ENCODE results near the gene ARMH4. TPM values are rescaled to one million over a fixed set of nuclear protein-coding genes. Genes with fewer than 3 reads are reported as not detected.

Gene ARMH4
- total and polyA plus RNA-seq, 8 donors = 0.11 to 2.7 (median 0.86) TPM

- H3K27ac ChIP-seq = no peak overlapping the region
- H3K9me3 ChIP-seq = no peaks in the 10 kb centered on the region
- 68 to 73% methylated on average over 3 of the region's 3 CpGs for WGBS, 2 donors
- no peak for DNase-seq
- intact Hi-C loops (cut with DNase I) = no loop called here
- no peak for FAIRE-seq
- no peak for ATAC-seq
- H3K4me3 ChIP-seq = no peak overlapping the region
- no peaks in the 10 kb centered on the region for H3K36me3 ChIP-seq
- no peaks in the 10 kb centered on the region for H3K4me1 ChIP-seq
- no peaks in the 10 kb centered on the region for H3K27me3 ChIP-seq
- no peak for TF ChIP-seq CTCF (IDR thresholded peaks at IDR 0.05)
Observed at GRCh38 chr14:58119381-58119780, 32.6 kb downstream of the ARMH4 start.

GRCh38 chr14:58118097-58118815 lies 33.8 kb downstream of the ARMH4 start:
- Histone ChIP-seq H3K36me3 (no peaks in the 10 kb centered on the region), H3K27ac (no peak overlapping the region), H3K9me3 (no peaks in the 10 kb centered on the region), H3K4me1 (no peaks in the 10 kb centered on the region), H3K27me3 (no peaks in the 10 kb centered on the region), H3K4me3 (no peak overlapping the region)
- no peak for FAIRE-seq
- intact Hi-C loops (cut with DNase I) = no loop called here
- no peak for DNase-seq
- 56 to 62% methylated on average over 5 of the region's 5 CpGs for WGBS, 2 donors
- ATAC-seq = no peak
- TF ChIP-seq CTCF (IDR thresholded peaks at IDR 0.05) = no peak

- TF ChIP-seq CTCF (IDR thresholded peaks at IDR 0.05) = no peak
- WGBS, 2 donors = 50 to 62% methylated on average over 3 of the region's 3 CpGs
- Histone ChIP-seq H3K27me3 (no peaks in the 10 kb centered on the region), H3K36me3 (no peaks in the 10 kb centered on the region), H3K4me1 (no peaks in the 10 kb centered on the region), H3K4me3 (no peak overlapping the region), H3K9me3 (no peaks in the 10 kb centered on the region), H3K27ac (no peak overlapping the region)
- ATAC-seq (no peak), FAIRE-seq (no peak), DNase-seq (no peak)
- intact Hi-C loops (cut with DNase I) = loop anchor here in 1 of 3 donors (5.0 to 10.0 kb wide), 2 partner anchors 58 to 255 kb away; no protein-coding TSS in a partner anchor
Observed at GRCh38 chr14:58109744-58110143, 42.3 kb downstream of the ARMH4 start.

GRCh38 chr14:58108717-58109116 lies 43.3 kb downstream of the ARMH4 start:
- no peak for FAIRE-seq
- Histone ChIP-seq H3K36me3 (no peaks in the 10 kb centered on the region), H3K27ac (no peak overlapping the region), H3K27me3 (no peaks in the 10 kb centered on the region), H3K4me3 (no peak overlapping the region), H3K9me3 (no peaks in the 10 kb centered on the region), H3K4me1 (no peaks in the 10 kb centered on the region)
- 68 to 87% methylated on average over 1 of the region's 1 CpG for WGBS, 2 donors
- no peak for TF ChIP-seq CTCF (IDR thresholded peaks at IDR 0.05)
- intact Hi-C loops (cut with DNase I) = loop anchor here in 1 of 3 donors (5.0 to 10.0 kb wide), 2 partner anchors 59 to 256 kb away; no protein-coding TSS in a partner anchor
- no peak for DNase-seq
- no peak for ATAC-seq

- Histone ChIP-seq H3K4me3 (no peak overlapping the region), H3K36me3 (no peaks in the 10 kb centered on the region), H3K27ac (no peak overlapping the region), H3K4me1 (no peaks in the 10 kb centered on the region), H3K9me3 (no peaks in the 10 kb centered on the region), H3K27me3 (no peaks in the 10 kb centered on the region)
- 18 to 24% methylated on average over 4 of the region's 4 CpGs for WGBS, 2 donors
- FAIRE-seq = peak; percentile 54
- peak; percentile 8 to 56 (median 49) for TF ChIP-seq CTCF (IDR thresholded peaks at IDR 0.05)
- DNase-seq = peak in 1 of 6 donors; percentile 45
- intact Hi-C loops (cut with DNase I) = loop anchor here in 1 of 3 donors (5.0 to 10.0 kb wide), 2 partner anchors 59 to 257 kb away; no protein-coding TSS in a partner anchor
- ATAC-seq = peak in 3 of 4 donors; percentile 72 to 82 (median 78)
Observed at GRCh38 chr14:58107947-58108552, 44.0 kb downstream of the ARMH4 start.
